PC-3 (cell line): ENCODE measurements around the gene CRNKL1. TPM values are rescaled to one million over a fixed set of nuclear protein-coding genes. Genes with fewer than 3 reads are reported as not detected.

Experiments used
- ATAC-seq: fragments of 200-7000 bp; cut with Tn5 transposase; 2 replicates; pipeline ENCODE4 v1.9.1; 2020; ENCODE audit warnings: mild to moderate bottlenecking, moderate library complexity
- BruUV-seq: library from RNA; stranded (reverse); fragments of 400-500 nt; replicated peaks from 2 replicates; lab custom pipeline; 2021; lab: Mats Ljungman, UMichigan
- CTCF ChIA-PET: fragments of 300-600 bp; sonication (Branson Sonifier 250); formaldehyde crosslinking; loops from one replicate; lab custom pipeline; 2022; ENCODE audit warnings: antibody characterized with exemption; lab: Charles Lee
- POLR2A ChIA-PET: fragments of 300-600 bp; sonication (Branson Sonifier 250); formaldehyde crosslinking; loops from one replicate; lab custom pipeline; 2022; ENCODE audit warnings: antibody characterized with exemption; ENCODE audit not compliant: unreplicated experiment; lab: Charles Lee
- DNase-seq: peaks from one replicate; pipeline ENCODE4 v3.0.0-alpha.2; 2015
- H2AFZ ChIP-seq: fragments of 300-600 bp; sonication (generic); 2 replicates; pipeline ENCODE4 v1.6.0; 2016; ENCODE audit warnings: antibody characterized with exemption, low read length
- H3F3A ChIP-seq: fragments of 300-600 bp; sonication (generic); one replicate; pipeline ENCODE4 v1.6.0; 2017; ENCODE audit warnings: antibody characterized with exemption, low read length, control low read depth, mild to moderate bottlenecking; ENCODE audit not compliant: unreplicated experiment
- H3K27ac ChIP-seq: fragments of 300-600 bp; sonication (generic); 2 replicates; pipeline ENCODE4 v1.5.1; 2016; ENCODE audit warnings: mild to moderate bottlenecking, low read length
- H3K27me3 ChIP-seq: fragments of 300-600 bp; sonication (generic); 2 replicates; pipeline ENCODE4 v1.6.1; 2016; ENCODE audit warnings: low read length, mixed read lengths
- H3K36me3 ChIP-seq: fragments of 300-600 bp; sonication (generic); 2 replicates; pipeline ENCODE4 v1.6.1; 2016; ENCODE audit warnings: low read depth, mixed run types, low read length, mixed read lengths
- H3K4me1 ChIP-seq: fragments of 300-600 bp; sonication (generic); 2 replicates; pipeline ENCODE4 v1.5.1; 2016; ENCODE audit warnings: low read length; ENCODE audit not compliant: insufficient read depth
- H3K4me2 ChIP-seq: fragments of 300-600 bp; sonication (generic); 2 replicates; pipeline ENCODE4 v1.6.0; 2016; ENCODE audit warnings: low read length
- H3K4me3 ChIP-seq: fragments of 300-600 bp; sonication (generic); 2 replicates; pipeline ENCODE4 v1.5.1; 2016; ENCODE audit warnings: mild to moderate bottlenecking, low read length, mixed read lengths
- H3K79me2 ChIP-seq: fragments of 300-600 bp; sonication (generic); 2 replicates; pipeline ENCODE4 v1.6.1; 2017; ENCODE audit warnings: low read length, mixed read lengths
- H3K9ac ChIP-seq: fragments of 300-600 bp; sonication (generic); 2 replicates; pipeline ENCODE4 v1.6.0; 2016; ENCODE audit warnings: mild to moderate bottlenecking, low read length
- H3K9me2 ChIP-seq: fragments of 300-600 bp; sonication (generic); replicated peaks from 2 replicates; pipeline ENCODE4 v1.6.1; 2016; ENCODE audit warnings: mixed run types, low read length, mixed read lengths
- H3K9me3 ChIP-seq: fragments of 300-600 bp; sonication (generic); 2 replicates; pipeline ENCODE4 v1.6.1; 2016; ENCODE audit warnings: low read length, mixed read lengths
- H4K20me1 ChIP-seq: fragments of 300-600 bp; sonication (generic); 2 replicates; pipeline ENCODE4 v1.6.1; 2016; ENCODE audit warnings: low read length, mixed read lengths
- EZH2 ChIP-seq: fragments of 300-600 bp; sonication (generic); IDR thresholded peaks from one replicate; pipeline ENCODE4 v1.6.1; 2017; ENCODE audit warnings: antibody characterized with exemption, mild to moderate bottlenecking, low read length; ENCODE audit not compliant: unreplicated experiment
- EZH2phosphoT487 ChIP-seq: fragments of 300-600 bp; sonication (generic); IDR thresholded peaks from 2 replicates; pipeline ENCODE4 v1.6.1; 2018; ENCODE audit warnings: mild to moderate bottlenecking, antibody characterized with exemption, low read length, borderline replicate concordance
- intact Hi-C: fragments of 100-400 bp; cut with micrococcal nuclease; formaldehyde crosslinking; loops from 2 replicates; pipeline ENCODE4 v1.9.0; 2023
- total RNA-seq: library from RNA; depleted of rRNA; stranded (reverse); fragments of >200 nt; gene quantifications from 2 replicates; pipeline ENCODE4 v1.2.3, GENCODE V29; 2014
- TF ChIP-seq, protein P1 (sequence below): fragments of 300-600 bp; sonication (generic); conservative IDR thresholded peaks from 2 replicates; pipeline ENCODE4 v1.5.1; 2017; ENCODE audit warnings: antibody characterized with exemption, low read depth, mild to moderate bottlenecking, low read length

Gene CRNKL1
- total RNA-seq, 1 experiment from 2014 or later, result 22.5 TPM

DNA sequence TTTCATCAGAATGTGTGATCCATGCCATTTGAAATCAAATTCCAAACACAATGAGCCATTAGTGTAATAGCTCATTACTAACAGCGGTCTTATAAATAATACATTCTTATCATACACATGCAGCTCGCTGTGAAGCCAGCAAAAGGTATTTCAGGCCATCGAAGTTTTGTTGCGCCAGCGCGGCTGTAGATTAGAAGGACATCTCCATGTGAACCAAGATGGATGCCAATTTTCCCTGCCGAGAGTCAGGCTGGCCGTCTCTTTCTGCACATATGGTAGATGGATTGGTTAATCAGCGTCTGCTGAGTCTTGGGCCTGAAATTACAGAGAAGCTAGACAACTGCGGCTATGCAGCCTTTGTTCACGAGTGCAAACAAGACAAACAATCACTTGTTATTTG lies 44.2 kb upstream of the CRNKL1 start:
- Histone ChIP-seq H3K9ac (no peak overlapping the region), H3K4me2 (no peak overlapping the region), H3K36me3 (no peaks in the 10 kb centered on the region), H3K27ac (no peak overlapping the region), H3K4me3 (no peak overlapping the region), H3K9me3 (no peaks in the 10 kb centered on the region), H3K27me3 (peaks cover 74% of the 10 kb centered on the region), H2AFZ (no peak overlapping the region), H4K20me1 (no peaks in the 10 kb centered on the region), H3K79me2 (no peaks in the 10 kb centered on the region), H3K9me2 (no peaks in the 10 kb centered on the region), H3K4me1 (no peaks in the 10 kb centered on the region), H3F3A (no peaks in the 10 kb centered on the region)
- no peak for DNase-seq
- ChIA-PET POLR2A (no interaction called here), CTCF (no interaction called here)
- ATAC-seq, result no peak
- no TSS peak for BruUV-seq
- peak; percentile 27 for TF ChIP-seq EZH2
- TF ChIP-seq, protein P1, sequence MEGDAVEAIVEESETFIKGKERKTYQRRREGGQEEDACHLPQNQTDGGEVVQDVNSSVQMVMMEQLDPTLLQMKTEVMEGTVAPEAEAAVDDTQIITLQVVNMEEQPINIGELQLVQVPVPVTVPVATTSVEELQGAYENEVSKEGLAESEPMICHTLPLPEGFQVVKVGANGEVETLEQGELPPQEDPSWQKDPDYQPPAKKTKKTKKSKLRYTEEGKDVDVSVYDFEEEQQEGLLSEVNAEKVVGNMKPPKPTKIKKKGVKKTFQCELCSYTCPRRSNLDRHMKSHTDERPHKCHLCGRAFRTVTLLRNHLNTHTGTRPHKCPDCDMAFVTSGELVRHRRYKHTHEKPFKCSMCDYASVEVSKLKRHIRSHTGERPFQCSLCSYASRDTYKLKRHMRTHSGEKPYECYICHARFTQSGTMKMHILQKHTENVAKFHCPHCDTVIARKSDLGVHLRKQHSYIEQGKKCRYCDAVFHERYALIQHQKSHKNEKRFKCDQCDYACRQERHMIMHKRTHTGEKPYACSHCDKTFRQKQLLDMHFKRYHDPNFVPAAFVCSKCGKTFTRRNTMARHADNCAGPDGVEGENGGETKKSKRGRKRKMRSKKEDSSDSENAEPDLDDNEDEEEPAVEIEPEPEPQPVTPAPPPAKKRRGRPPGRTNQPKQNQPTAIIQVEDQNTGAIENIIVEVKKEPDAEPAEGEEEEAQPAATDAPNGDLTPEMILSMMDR, result no peak
- intact Hi-C loops, result no loop called here

DNA sequence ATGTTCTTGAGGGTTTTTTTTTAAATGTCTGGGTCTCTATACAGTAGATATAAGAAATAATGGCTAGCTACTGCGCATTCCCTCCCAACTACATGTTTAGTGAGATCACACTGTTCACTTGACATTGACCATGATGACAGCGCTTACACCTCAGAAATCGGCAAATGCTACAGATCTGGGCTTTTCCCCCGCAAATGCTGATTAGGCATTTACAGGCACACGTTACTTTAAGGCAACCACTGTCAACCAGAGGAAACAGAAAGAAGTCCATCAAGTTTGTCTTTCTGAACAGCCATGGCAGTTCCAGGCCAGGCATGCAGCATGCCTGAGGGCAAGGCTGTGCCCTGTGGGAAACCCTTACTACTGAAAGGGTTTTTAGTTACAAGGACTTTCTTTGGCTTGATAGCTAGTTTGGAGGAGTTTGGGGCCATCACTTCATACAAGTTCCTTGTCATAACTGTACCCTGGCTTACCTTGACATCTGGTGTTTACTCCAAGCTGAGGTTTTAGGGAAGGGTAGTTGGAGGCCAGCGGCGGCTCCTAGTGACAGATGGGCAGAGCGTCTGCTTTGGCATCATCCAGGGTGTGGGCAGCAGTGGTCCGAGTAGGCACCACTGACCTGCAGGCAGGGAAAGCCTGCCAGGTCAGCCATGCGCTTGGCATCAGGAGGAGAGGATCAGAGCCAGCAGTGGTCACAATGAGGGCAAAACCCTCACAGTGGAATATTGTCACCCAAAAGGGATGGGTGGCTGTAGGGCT lies 43.0 kb upstream of the CRNKL1 start:
- Histone ChIP-seq H3F3A (no peaks in the 10 kb centered on the region), H3K27me3 (peaks cover 73% of the 10 kb centered on the region), H3K9me3 (no peaks in the 10 kb centered on the region), H3K4me3 (no peak overlapping the region), H3K4me2 (no peak overlapping the region), H3K79me2 (no peaks in the 10 kb centered on the region), H3K9me2 (no peaks in the 10 kb centered on the region), H3K36me3 (no peaks in the 10 kb centered on the region), H4K20me1 (no peaks in the 10 kb centered on the region), H3K27ac (no peak overlapping the region), H3K4me1 (no peaks in the 10 kb centered on the region), H3K9ac (no peak overlapping the region), H2AFZ (no peak overlapping the region)
- no TSS peak for BruUV-seq
- ATAC-seq (no peak), DNase-seq (no peak)
- ChIA-PET CTCF (interaction anchor here (0.6 kb wide), 1 partner anchor 728 kb away, joined by 3 read pairs; no protein-coding TSS in a partner anchor), POLR2A (no interaction called here)
- TF ChIP-seq, protein P1, result no peak
- TF ChIP-seq EZH2 (no peak), EZH2phosphoT487 (no peak)
- intact Hi-C loops, result no loop called here

GRCh38 chr20:20094410-20094809 lies 42.1 kb upstream of the CRNKL1 start:
- Histone ChIP-seq H3K4me2 (no peak overlapping the region), H3K79me2 (no peaks in the 10 kb centered on the region), H3K27me3 (peaks cover 75% of the 10 kb centered on the region), H3K4me1 (no peaks in the 10 kb centered on the region), H3K9me2 (no peaks in the 10 kb centered on the region), H2AFZ (no peak overlapping the region), H4K20me1 (no peaks in the 10 kb centered on the region), H3K9ac (no peak overlapping the region), H3K9me3 (no peaks in the 10 kb centered on the region), H3K4me3 (no peak overlapping the region), H3K27ac (no peak overlapping the region), H3F3A (no peaks in the 10 kb centered on the region), H3K36me3 (no peaks in the 10 kb centered on the region)
- CTCF ChIA-PET, result no interaction called here
- no TSS peak for BruUV-seq
- DNase-seq, result no peak
- ATAC-seq, result no peak
- POLR2A ChIA-PET, result no interaction called here
- intact Hi-C loops, result no loop called here
- TF ChIP-seq EZH2phosphoT487, result no peak
- TF ChIP-seq, protein P1, result no peak
- TF ChIP-seq EZH2, result no peak
